ENCODE data around the gene TIPIN. TPM values are rescaled to one million over a fixed set of nuclear protein-coding genes. Genes with fewer than 3 reads are reported as not detected.

Gene TIPIN
- total RNA-seq, 1 donor from 2014 or later: 9.8 TPM

DNA sequence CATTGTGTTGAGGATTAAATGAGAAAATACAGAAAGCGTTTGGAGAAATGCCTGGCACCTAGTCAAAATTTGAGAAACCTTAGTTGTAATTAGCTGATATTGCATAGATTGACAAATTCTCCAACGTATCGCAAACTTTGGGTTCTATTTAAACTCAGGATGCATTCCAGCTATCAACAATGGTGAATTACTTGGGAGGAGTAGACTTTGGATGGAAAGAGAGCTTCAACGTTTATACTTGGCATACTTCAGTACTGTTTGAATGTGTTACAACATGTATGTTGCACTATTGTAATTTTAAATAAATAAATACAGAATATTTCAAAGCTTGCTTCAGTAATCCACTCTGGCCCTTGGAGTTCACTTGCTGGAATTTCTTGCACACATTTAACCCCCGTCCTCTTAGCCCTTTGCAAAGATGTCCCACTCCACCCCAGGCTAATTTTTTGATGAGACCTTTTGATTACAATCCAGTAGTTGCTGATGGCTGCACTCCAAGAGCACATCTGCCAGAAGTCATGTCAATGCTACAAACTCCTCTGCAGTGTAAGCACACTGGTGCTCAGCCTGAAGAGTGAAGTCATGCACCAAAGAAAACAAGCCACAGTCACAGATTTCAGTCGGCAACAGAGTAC is 67.8 kb downstream of the TIPIN start:
- Histone ChIP-seq H3K4me3 (ENCODE audit: low read depth, low read length) (no peak overlapping the region), H3K36me3 (ENCODE audit: control insufficient read depth, insufficient read depth, low read length) (no peaks in the 10 kb centered on the region), H3K27me3 (ENCODE audit: control insufficient read depth, insufficient read depth, low read length) (no peaks in the 10 kb centered on the region)
- no peak for DNase-seq (ENCODE audit: low read depth)
- TF ChIP-seq, protein P1, sequence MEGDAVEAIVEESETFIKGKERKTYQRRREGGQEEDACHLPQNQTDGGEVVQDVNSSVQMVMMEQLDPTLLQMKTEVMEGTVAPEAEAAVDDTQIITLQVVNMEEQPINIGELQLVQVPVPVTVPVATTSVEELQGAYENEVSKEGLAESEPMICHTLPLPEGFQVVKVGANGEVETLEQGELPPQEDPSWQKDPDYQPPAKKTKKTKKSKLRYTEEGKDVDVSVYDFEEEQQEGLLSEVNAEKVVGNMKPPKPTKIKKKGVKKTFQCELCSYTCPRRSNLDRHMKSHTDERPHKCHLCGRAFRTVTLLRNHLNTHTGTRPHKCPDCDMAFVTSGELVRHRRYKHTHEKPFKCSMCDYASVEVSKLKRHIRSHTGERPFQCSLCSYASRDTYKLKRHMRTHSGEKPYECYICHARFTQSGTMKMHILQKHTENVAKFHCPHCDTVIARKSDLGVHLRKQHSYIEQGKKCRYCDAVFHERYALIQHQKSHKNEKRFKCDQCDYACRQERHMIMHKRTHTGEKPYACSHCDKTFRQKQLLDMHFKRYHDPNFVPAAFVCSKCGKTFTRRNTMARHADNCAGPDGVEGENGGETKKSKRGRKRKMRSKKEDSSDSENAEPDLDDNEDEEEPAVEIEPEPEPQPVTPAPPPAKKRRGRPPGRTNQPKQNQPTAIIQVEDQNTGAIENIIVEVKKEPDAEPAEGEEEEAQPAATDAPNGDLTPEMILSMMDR (IDR thresholded peaks at IDR 0.05; ENCODE audit: insufficient read depth, low read length, poor library complexity, severe bottlenecking): no peak

DNA sequence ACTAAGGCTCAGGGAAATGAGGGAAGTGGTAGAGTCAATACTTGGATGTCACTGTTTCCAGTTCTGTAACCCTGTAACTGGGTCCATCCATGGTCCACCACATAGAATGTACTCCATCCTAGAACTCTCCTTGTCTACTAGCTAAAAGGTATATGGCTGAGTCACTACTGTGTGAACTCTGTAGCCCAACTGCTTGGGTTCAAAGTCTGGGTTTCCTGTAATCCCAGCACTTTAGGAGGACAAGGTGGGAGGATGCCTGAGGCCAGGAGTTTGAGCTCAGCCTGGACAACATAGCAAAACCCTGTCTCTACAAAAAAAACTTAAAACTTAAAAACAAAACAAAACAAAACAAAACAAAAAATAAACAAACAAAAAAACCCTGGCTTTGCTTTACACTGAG is 68.4 kb downstream of the TIPIN start:
- no peaks in the 10 kb centered on the region for H3K27me3 ChIP-seq (ENCODE audit: control insufficient read depth, insufficient read depth, low read length)
- H3K4me3 ChIP-seq (ENCODE audit: low read depth, low read length): no peak overlapping the region
- no peaks in the 10 kb centered on the region for H3K36me3 ChIP-seq (ENCODE audit: control insufficient read depth, insufficient read depth, low read length)
- no peak for DNase-seq (ENCODE audit: low read depth)
- TF ChIP-seq, protein P1 (IDR thresholded peaks at IDR 0.05; ENCODE audit: insufficient read depth, low read length, poor library complexity, severe bottlenecking): no peak

DNA sequence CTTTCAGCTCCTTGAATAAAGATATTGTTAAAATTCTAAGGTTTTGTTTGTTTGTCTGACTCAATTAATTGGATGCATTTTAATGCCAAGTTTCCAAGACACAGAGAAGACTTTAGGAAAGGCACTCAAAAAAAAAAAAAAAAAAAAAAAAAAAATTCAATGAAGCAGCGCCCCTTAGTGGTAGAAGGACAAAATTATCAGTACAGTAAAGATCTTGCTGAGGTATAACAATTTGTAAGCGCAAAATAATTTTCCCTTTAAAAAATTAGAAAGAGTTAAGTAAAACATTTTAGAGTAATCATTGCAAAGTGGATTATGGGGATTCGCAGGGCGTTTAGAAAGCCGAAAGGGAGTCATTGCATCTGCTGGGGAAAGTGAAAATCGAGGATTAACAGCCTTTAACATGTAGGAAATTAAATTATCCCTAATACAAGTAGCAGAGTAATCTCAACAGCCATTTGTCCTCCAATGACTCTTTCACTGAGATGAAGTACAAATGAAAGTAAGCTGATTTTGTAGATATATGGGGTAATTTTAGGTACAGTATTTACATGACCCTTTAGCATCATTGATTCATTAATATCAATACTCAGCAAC is 68.9 kb downstream of the TIPIN start:
- DNase-seq (ENCODE audit: low read depth): no peak
- Histone ChIP-seq H3K4me3 (ENCODE audit: low read depth, low read length) (no peak overlapping the region), H3K36me3 (ENCODE audit: control insufficient read depth, insufficient read depth, low read length) (no peaks in the 10 kb centered on the region), H3K27me3 (ENCODE audit: control insufficient read depth, insufficient read depth, low read length) (no peaks in the 10 kb centered on the region)
- TF ChIP-seq, protein P1 (IDR thresholded peaks at IDR 0.05; ENCODE audit: insufficient read depth, low read length, poor library complexity, severe bottlenecking): peak; percentile 46

Other genes with a start within 250 kb of the TIPIN start
- 0.55 and 0.63 TPM in 2 replicates for gene MEGF11, start 102.9 kb downstream of the TIPIN start, total RNA-seq
- gene DIS3L, start 63.1 kb downstream of the TIPIN start, total RNA-seq: 7.7 and 12.4 TPM in 2 replicates
- gene MAP2K1, start 30.2 kb upstream of the TIPIN start, total RNA-seq: 51.9 and 62.0 TPM in 2 replicates
- 10.1 and 26.2 TPM in 2 replicates for gene SNAPC5, start 141.1 kb upstream of the TIPIN start, total RNA-seq
- 6,900 and 7,468 TPM in 2 replicates for gene RPL4, start 148.2 kb upstream of the TIPIN start, total RNA-seq
- 11.2 and 11.6 TPM in 2 replicates for gene ZWILCH, start 148.6 kb upstream of the TIPIN start, total RNA-seq
- 0.68 TPM in 1 of 2 replicates, not detected in the other for gene LCTL, start 209.3 kb upstream of the TIPIN start, total RNA-seq

Data from kidney epithelial cell (primary cell).